NK-92 (cell line): ENCODE data around the gene HNRNPUL1.
"Not testable (repeated sequence)": the region's sequence is repeated elsewhere in the genome, so short reads cannot be mapped to it uniquely, and the experiment has no call there.

ENCODE experiments used
- DNase-seq: peaks from one replicate; lab custom pipeline; 2025; ENCODE audit not compliant: unreplicated experiment; lab: John Stamatoyannopoulos, UW

The HNRNPUL1 gene

DNA sequence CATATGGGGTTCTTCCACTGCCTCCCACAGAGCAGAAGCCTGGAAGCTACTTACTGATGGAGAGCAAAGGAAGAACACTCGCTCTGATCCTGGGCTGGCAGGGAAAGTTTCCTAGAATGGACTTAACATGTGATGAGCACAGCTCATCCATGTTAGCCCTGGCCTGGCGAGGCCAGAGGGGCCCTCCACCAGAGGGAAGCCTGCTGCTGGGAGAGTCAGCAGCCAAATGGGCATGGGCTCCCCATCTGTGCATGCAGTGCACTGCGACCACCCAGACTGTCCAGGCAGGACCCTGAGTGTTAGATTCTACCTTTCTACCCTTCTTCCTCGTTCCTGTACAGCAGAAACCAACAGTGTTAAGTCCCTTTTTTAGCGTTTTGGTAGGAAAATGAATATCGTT, 8.9 kb downstream of the HNRNPUL1 start:
- no peak for DNase-seq

DNA sequence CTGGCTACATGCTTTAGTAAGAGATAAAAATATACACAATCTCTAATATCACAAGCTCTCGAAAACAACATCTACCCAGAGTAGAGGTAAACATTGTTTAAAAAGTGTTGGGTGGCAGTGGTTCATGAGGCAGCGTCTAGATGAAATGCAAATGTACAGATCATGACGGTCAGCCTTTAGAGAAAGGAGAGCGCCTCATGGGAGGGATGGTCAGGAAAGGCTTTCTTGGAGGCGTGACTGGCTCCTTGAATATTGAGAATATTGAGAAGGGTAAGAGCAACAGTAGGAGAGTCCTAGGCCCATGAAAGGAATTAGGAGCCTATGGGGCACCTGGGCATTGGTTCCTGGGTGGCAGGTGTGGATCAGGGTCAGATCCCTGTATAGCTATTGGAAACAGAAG, 10.6 kb downstream of the HNRNPUL1 start:
- DNase-seq, result no peak

DNA sequence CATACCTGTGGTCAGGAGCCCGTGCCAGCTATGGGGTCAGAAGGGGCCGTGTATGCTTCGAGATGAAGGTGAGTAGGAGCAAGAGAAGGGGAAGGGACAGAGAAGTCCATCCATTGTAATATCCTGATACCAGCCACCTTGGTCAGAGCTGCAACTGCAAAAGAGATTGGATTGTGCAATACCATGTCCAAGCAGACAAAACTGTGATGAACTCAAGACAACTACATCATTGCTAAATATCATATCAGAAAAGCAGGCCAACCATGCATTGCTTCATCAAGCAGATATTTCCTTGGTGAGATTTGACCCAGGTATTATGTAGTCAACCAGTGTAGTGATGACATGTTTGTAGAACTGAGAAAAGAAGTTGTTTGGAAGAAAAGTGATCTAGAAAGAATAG, 12.1 kb downstream of the HNRNPUL1 start:
- DNase-seq, result no peak

DNA sequence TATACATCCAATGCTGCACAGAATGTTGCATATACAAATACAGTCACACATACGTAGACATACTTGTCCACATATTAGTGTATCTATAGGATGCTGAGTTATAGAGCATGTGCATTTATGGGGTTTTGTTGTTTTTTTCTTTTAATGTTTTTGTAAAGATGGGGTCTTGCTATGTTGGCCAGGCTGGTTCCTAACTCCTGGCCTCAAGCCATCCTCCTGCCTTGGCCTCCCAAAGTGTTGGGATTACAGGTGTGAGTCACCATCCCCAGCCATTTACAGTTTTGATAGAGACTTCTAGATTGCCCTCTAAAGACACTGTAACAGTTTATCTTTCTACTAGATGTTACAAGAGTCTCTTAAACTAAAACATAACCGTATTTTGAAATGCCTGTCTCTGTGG, 14.3 kb downstream of the HNRNPUL1 start:
- DNase-seq, result no peak

DNA sequence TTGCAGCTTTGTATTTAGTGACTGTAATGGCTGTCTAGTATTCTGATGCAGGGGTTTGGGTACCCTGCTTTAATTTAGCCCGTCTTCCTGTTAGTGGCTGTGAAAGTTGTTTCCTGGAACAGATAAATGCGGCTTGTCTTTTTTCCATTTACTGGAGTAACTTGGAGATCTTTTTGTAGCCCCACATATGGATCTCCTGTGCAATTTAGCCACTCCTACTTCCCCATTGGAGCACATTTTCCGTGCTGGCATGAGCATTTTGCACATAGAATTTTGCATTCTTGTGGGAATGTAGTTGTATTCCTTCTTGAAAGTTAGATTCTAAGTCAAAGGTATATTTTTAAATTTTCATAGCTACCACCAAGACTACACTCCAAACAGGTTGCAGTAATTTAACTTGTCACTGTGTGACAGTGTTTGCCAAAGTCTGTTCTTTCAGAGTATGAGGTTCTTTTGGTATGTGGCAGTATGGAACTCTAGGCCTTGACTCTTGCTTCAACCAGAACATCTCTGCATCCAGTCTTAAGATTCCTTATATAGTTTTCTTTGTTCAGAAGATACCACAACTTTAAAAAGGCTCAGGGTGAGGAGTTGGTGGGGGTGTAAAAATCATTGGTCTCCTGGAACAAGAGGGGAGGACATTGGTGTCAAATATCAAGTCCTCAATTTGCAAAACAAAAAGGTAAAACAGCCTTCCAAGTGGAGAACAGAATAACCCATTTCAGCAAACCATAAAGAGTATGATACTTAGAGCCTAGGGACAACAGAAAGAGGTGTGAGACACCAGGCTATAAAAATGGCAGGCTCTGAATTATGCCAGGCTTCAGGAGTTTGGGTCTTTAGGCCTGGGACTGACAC, 24.7 kb downstream of the HNRNPUL1 start:
- no peak for DNase-seq

DNA sequence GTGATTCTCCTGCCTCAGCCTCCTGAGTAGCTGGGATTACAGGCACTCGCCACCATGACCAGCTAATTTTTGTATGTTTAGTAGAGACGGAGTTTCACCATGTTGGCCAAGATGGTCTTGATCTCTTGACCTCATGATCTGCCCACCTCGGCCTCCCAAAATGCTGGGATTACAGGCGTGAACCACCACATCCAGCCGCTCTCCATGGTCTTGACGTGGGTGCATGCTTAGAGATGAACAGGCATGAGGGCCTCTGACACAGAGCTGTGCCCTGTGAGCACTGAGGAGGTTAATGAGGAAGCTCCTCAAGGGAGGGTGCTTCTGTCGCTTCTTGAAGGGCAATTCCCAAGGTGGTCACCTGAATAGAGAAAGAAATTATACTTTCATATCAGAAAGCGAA, 25.6 kb downstream of the HNRNPUL1 start:
- not testable (repeated sequence) for DNase-seq

DNA sequence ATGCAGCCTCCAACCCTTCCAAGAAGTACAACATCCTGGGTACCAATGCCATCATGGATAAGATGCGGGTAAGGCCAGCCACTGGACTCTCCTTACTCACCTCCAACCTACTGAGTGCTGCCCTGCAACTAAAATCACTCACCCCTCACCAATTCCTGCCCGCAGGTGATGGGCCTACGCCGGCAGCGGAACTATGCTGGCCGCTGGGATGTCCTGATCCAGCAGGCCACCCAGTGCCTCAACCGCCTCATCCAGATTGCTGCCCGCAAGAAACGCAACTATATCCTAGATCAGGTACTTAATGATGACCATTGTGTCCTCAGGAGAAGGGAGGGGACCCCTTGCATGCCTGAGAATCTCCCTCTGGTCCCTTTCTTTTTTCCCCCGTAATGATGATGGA, 30.2 kb downstream of the HNRNPUL1 start:
- no peak for DNase-seq

DNA sequence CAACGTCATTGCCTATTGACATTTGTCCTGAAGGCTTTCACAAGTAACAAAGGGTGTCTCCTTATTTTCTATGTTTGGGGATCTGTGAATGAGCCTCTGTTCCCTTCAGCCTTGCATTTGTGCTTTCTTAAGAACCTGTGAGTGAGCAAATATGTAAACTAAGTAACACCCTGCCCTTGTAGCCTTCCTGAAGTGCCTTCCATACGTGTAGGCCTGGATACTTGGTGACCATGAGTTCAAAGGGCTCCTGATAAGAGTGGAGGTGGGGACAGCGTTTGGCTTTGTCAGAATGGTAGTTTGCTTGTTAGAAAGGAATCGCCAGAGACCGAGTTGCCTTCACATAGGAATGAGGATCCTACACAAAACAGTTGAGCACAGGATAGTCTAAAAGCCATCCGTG, 31.3 kb downstream of the HNRNPUL1 start:
- no peak for DNase-seq

DNA sequence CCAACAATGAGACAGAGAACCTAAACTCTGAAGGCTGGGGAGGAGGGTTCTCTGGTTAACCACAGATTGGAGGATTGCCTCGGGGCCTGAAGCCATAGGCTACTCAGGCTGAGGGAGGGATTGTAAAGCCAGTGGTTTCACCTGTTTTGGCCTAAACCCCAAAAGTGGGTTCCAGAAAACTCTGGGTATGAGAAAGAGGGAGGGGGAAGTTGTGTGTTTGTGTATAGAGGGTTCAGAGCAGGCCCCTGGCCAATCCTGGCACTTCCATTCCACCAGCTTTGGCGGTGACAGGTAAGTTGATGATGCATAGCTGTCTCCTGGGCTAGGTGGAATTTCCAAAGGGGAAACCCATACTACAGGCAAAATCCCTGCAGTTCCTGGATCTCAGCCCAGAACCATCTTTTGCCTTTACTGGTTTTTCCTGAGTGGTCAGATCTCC, 32.3 kb downstream of the HNRNPUL1 start:
- no peak for DNase-seq

DNA sequence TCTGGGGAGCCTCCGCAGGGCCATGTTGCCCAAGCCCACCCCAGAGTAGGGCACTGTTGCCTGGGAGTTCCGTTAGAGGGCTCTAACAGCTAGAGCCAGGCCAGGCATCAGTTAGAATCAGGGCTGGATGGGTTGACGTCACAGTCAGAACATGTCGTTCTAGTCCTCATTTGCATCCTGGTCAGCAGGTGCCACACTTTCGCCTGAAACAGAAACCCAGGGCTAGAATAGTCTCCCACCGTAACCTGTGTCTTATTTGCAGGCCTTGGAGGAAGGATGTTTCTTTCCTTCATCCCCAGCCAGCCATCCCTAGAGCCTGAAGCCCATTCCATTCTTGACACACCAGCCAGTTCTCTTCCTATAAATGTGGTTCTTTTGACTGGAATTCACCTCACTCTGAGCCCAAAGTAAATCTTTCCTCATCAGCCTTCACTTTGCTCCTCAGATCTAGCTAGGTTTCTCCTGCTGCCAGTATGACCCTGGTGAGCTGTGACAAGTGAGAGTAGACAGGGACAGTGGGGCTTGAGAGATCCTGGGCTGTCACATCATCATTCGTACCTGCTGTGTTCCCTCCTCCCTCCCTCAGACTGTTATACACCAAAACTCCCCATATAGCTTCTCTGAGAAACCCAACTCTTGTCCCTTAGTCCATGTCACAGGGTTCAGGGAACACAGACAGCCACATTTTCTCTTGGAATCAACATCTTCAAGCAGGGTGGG, 33.6 kb downstream of the HNRNPUL1 start:
- DNase-seq, result no peak

DNA sequence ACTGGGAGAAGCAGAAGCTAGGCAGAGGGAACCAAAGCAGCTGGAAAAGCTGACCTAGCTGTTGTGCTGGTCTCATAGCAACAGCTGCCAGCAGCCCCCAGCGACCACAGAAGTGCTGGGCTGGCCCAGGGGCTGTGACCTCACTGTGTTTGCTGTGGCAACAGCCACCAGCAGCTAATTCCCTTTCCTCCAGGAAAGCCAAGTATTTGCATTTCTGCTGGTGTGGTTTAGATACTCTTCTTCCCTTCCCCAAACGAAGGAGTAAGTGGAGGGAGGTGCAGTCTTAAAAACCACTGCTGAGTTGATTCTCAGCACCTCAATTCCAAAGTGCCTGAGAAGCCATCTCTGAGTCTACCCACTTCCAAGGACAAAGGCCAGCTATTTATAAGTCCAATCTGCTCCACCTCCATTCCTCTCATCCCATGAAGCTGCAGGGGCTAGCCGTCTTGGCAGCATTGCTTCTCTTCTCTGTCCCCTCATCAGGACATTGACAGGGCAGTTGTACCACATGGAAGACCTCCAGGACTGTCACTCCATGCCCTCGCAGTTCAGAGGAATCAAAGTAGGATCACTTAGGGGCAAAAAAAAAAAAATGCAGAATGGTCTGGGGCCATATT, 34.3 kb downstream of the HNRNPUL1 start:
- DNase-seq, result no peak

DNA sequence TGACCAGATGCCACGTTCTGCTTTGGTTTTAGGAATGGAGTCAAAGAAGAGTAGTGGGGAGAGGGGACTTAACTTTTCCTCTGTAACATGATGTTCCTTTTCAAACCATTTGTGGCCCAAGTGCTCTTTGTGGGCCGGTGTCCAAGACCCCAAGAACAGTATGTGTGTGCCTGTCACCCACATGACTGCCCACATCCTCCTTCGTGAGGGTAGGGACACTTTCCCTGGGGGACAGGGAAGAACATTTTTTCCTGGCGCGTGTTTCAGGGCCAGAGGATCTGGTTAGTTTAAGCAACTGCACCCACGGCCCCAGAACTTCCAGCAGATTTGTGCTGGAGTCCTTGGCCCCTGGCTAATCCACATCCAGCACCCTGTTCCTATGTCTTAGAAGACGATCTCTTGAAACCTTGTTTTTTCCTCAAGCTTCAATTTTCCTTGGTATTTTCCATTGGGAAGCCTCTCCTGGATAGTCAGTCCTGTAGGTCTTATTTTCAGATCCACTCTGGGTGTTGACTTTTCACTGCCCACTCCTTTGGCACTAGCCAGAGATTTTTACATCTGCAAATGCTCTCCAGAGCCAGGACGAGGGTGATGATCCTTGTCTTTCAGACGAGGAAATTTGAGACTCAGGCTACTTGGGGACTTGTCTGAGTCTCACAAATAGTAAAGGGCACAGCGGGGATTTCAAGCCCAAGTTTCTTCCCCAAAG, 35.0 kb downstream of the HNRNPUL1 start:
- DNase-seq, result no peak

DNA sequence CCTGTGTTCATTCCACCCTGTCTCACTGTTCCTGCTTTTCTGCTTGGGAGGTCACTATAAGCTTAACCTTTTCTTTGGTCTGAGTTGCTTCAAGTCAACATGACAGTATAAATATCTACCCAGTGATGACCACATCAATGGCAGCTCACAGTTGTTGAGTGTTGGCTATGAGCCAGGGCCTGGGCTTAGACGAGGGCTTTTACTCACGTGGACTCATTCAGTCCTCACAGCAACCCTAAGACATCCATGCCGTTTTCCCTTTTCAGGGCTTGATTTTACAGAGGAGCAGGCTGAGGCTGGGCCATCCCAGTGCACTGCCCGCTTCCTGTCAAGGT, 35.5 kb downstream of the HNRNPUL1 start:
- DNase-seq, result no peak

DNA sequence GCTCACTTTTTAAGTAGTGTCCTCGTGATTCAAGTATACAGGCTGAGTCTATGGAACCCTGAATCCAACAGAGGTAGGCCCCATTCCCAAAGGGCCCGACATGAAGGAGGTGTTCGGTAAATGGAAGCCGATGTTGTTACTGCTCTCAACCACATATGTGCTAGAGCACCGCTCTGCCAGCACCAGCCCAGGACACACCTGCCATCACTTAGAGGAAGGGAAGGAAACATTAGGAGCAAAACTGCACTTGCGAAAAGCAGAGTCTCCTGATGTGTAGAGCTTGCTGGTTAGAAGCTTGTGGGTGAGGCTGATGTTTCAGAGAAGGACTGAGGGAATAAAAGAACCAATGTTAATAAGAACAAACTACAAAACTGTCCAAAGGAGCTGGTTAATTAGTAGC, 36.4 kb downstream of the HNRNPUL1 start:
- DNase-seq, result no peak

DNA sequence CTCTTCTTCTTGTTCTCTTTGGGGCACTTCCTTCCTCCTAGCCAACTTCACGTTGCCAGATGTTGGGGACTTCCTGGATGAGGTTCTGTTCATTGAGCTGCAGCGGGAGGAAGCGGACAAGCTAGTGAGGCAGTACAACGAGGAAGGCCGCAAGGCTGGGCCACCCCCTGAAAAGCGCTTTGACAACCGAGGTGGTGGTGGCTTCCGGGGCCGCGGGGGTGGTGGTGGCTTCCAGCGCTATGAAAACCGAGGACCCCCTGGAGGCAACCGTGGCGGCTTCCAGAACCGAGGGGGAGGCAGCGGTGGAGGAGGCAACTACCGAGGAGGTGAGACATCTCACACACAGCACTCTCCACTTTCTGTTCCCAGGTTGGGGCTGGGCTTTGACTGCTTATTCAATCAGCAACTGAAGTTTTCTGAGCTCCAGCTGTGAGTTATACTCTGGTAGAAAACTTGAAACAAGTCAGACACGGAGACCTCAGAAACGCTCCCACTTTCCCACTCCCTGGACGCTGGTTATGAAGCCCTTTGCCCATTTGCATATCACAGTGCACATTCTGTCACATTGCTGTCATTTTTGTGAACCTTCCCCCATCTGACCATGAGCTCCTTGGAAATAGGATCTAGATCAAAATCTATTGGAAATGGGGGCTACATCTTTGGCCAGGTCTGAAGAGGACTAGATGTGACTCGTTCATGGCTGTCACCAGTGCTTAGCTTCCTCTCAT, 38.6 kb downstream of the HNRNPUL1 start:
- no peak for DNase-seq

DNA sequence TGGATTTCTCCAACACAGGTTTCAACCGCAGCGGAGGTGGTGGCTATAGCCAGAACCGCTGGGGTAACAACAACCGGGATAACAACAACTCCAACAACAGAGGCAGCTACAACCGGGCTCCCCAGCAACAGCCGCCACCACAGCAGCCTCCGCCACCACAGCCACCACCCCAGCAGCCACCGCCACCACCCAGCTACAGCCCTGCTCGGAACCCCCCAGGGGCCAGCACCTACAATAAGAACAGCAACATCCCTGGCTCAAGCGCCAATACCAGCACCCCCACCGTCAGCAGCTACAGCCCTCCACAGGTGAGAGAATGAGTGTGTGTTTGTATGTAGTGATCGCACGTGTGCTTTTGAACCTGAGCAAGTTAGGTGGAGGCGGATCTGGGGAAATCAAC, 39.8 kb downstream of the HNRNPUL1 start:
- no peak for DNase-seq

DNA sequence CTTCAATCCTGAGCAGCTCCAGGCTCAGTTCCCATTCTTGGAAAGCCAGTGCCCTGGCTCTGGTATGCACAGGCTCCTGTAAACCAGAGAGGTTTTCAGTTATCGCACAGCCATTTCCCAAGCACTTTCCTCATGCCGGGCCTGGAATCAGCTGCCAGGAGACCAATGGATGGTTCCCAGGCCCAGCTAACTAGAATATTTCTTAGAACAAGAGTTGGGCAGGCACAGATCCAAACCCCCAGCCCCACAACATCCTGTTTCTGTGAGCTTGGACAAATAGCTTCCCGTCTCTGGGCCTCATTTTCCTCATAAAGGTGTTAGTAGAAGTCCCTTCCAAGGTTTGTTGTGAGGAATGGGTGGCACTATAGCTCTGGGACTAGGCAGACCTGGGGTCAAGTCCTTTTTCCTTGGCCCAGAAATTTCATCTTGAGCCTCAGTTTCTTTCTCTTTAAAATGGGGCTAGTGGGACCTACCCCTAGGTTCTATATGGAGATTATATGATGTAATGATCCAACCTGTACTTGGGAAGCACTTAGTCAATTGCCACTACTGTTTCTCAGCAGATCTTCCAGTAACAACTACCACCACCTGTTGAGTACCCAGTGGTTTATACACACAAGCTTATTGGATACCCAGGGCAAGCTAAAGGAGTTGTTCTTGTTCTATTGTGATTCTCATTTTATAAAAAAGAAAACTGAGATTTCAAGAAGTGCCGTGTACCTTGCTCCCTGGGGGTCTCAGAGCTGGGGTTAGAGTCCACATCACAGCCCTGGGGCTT, 40.7 kb downstream of the HNRNPUL1 start:
- DNase-seq, result no peak

DNA sequence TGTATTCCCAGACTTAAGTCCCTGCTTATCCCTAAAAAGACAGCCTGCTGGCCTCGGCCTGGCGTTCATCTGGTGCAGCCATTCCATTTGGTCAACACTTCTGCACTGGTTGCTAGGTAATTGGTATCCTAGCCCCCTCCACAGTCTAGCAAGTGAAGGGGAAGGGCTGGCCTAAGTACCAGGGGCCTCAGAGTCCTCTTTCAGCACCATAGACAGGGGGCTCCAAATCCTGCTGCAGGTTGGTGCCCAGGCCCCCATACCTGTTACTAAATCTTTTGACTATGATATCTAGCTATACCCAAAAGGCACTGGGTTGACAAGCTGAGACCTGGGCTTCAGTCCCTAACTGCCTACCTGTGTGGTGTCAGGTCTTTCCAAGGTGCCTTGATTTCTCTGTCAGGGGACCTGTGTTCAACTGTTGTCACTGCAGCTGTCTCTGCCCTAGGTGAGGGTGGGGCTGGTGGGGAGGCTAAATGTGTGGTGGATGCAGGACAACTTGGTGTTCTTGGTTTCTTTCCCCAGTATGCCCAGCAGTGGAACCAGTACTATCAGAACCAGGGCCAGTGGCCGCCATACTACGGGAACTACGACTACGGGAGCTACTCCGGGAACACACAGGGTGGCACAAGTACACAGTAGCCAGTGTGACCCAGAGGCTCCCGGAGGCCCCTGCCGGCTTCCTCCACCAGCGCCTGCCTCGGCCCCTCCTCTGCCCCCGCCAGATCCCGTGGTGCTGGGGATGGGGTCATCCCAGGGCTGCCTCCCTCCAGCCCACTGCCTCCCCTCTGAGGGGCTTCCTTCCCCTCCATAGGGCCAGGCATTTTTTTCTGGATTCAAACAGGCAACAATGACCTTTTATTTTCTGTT, 42.0 kb downstream of the HNRNPUL1 start:
- no peak for DNase-seq
